ENCODE data around the gene NRP1.

NRP1 gene

DNA sequence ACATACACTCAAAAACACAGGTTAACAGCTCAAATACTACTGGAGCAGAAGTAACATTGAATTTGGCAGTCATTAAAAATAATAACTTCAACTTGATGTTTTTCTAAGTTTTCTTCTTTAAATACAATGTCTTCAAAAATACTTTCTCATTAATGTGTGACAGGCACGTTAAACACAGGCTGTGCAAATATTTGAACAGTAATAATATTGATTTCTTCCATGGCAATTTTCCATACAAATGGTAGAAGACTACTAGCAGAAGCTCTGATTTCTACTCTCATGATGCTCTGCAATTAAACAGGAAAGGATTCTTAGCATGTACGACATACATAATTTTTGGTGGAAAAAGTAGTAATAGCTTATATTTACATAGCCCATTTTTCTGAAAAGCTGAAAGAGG, 47.4 kb downstream of the NRP1 start:
- Histone ChIP-seq H3K27me3 (ENCODE audit: control insufficient read depth in 3 of 3, insufficient read depth in 3 of 3, low read depth in 1 of 3, low read length in 3 of 3) (no peaks in the 10 kb centered on the region), H3K14ac (ENCODE audit: low read length) (no peak overlapping the region), H2BK5ac (ENCODE audit: low read length) (no peak overlapping the region), H3K23ac (ENCODE audit: low read depth, low read length, poor library complexity) (no peak overlapping the region), H3K4ac (ENCODE audit: low read length) (no peak overlapping the region), H3K4me3 (ENCODE audit: low read length in 2 of 2) (no peak overlapping the region), H3K9ac (ENCODE audit: low read depth, low read length, poor library complexity) (no peak overlapping the region), H3K79me1 (ENCODE audit: low read depth, low read length) (peaks cover 2% of the 10 kb centered on the region), H3K9me3 (replicated peaks in 1 of 2; ENCODE audit: control insufficient read depth in 2 of 2, insufficient read depth in 1 of 2, low read depth in 1 of 2, low read length in 2 of 2) (no peaks in the 10 kb centered on the region), H3K36me3 (replicated peaks in 1 of 2; ENCODE audit: control insufficient read depth in 2 of 2, insufficient read depth in 2 of 2, low read length in 2 of 2) (peaks cover 0 to 41% of the 10 kb centered on the region in 2 donors), H2BK12ac (ENCODE audit: low read length) (no peak overlapping the region), H2AK5ac (ENCODE audit: low read depth, low read length) (no peak overlapping the region), H2AFZ (ENCODE audit: low read length) (no peak overlapping the region), H2BK120ac (ENCODE audit: low read depth, low read length) (no peak overlapping the region), H4K91ac (ENCODE audit: low read depth, low read length, poor library complexity) (no peak overlapping the region), H3K4me1 (ENCODE audit: control insufficient read depth in 2 of 2, insufficient read depth in 1 of 2, low read depth in 1 of 2, low read length in 2 of 2) (peaks cover 5 to 16% of the 10 kb centered on the region in 2 donors), H3K4me2 (ENCODE audit: insufficient read depth, low read length, poor library complexity, severe bottlenecking) (no peak overlapping the region), H2BK15ac (ENCODE audit: low read length) (no peak overlapping the region), H4K8ac (ENCODE audit: low read depth, low read length) (no peak overlapping the region), H3K27ac (replicated peaks; ENCODE audit: low read length) (no peak overlapping the region), H3K18ac (ENCODE audit: low read length) (no peak overlapping the region)
- no peak for DNase-seq (ENCODE audit: low spot score)
- WGBS, 2 donors (ENCODE audit: extremely low coverage in 2 of 2, insufficient read length in 2 of 2, insufficient replicate concordance in 1 of 2) = no CpG with 5 or more reads among the region's 2 CpGs

DNA sequence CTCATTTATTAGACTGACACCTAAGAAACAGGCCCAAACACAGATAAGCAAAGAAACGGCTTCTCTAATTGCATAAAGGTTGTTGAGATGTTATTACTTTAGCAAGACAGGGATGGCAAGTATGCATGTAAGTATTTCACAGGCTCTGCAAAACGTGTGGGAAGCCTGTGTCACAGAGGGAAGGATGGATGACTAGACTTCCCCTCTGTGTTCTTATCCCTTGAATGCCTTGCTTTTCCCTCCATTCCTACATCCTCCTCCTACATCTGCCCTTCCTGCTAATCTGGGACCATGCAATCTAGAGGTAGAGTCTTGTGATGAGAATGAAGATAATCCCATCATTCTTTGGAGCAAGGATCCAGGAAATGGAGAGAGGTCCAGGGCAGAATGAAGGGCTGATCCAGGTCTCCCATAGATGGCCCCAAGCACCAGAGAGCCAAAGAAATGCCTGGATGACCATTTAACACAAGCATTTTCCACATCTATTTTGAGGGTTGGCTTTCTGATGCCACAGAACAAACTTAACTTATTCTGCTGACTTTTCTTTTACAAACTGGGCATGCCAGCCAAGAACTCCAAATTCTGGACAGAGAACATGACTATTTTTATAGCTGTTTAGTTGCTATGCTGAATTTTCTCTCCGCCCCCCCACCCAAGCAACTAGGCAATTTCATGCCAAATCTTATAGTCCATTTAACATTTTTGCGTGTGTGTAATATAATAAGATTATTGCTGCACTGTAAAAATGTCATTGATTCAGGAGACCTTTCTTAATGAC, 48.1 kb downstream of the NRP1 start:
- no peak overlapping the region for H2BK15ac ChIP-seq (ENCODE audit: low read length)
- no peak overlapping the region for H3K4me2 ChIP-seq (ENCODE audit: insufficient read depth, low read length, poor library complexity, severe bottlenecking)
- no peak overlapping the region for H3K4ac ChIP-seq (ENCODE audit: low read length)
- no peak overlapping the region for H2BK120ac ChIP-seq (ENCODE audit: low read depth, low read length)
- H4K8ac ChIP-seq (ENCODE audit: low read depth, low read length) = no peak overlapping the region
- H3K9ac ChIP-seq (ENCODE audit: low read depth, low read length, poor library complexity) = no peak overlapping the region
- H3K23ac ChIP-seq (ENCODE audit: low read depth, low read length, poor library complexity) = no peak overlapping the region
- no CpG with 5 or more reads among the region's 4 CpGs for WGBS, 2 donors (ENCODE audit: extremely low coverage in 2 of 2, insufficient read length in 2 of 2, insufficient replicate concordance in 1 of 2)
- peaks cover 5 to 15% of the 10 kb centered on the region in 2 donors for H3K4me1 ChIP-seq (ENCODE audit: control insufficient read depth in 2 of 2, insufficient read depth in 1 of 2, low read depth in 1 of 2, low read length in 2 of 2)
- no peak overlapping the region for H2AFZ ChIP-seq (ENCODE audit: low read length)
- H3K27me3 ChIP-seq (ENCODE audit: control insufficient read depth in 3 of 3, insufficient read depth in 3 of 3, low read depth in 1 of 3, low read length in 3 of 3) = no peaks in the 10 kb centered on the region
- peaks cover 2% of the 10 kb centered on the region for H3K79me1 ChIP-seq (ENCODE audit: low read depth, low read length)
- no peak for DNase-seq (ENCODE audit: low spot score)
- H3K18ac ChIP-seq (ENCODE audit: low read length) = no peak overlapping the region
- H3K36me3 ChIP-seq (replicated peaks in 1 of 2; ENCODE audit: control insufficient read depth in 2 of 2, insufficient read depth in 2 of 2, low read length in 2 of 2) = peaks cover 0 to 45% of the 10 kb centered on the region in 2 donors
- H4K91ac ChIP-seq (ENCODE audit: low read depth, low read length, poor library complexity) = no peak overlapping the region
- H2BK5ac ChIP-seq (ENCODE audit: low read length) = no peak overlapping the region
- H3K27ac ChIP-seq (replicated peaks; ENCODE audit: low read length) = no peak overlapping the region
- no peak overlapping the region for H2AK5ac ChIP-seq (ENCODE audit: low read depth, low read length)
- H3K14ac ChIP-seq (ENCODE audit: low read length) = no peak overlapping the region
- no peak overlapping the region for H2BK12ac ChIP-seq (ENCODE audit: low read length)
- no peak overlapping the region for H3K4me3 ChIP-seq (ENCODE audit: low read length in 2 of 2)
- H3K9me3 ChIP-seq (replicated peaks in 1 of 2; ENCODE audit: control insufficient read depth in 2 of 2, insufficient read depth in 1 of 2, low read depth in 1 of 2, low read length in 2 of 2) = no peaks in the 10 kb centered on the region

DNA sequence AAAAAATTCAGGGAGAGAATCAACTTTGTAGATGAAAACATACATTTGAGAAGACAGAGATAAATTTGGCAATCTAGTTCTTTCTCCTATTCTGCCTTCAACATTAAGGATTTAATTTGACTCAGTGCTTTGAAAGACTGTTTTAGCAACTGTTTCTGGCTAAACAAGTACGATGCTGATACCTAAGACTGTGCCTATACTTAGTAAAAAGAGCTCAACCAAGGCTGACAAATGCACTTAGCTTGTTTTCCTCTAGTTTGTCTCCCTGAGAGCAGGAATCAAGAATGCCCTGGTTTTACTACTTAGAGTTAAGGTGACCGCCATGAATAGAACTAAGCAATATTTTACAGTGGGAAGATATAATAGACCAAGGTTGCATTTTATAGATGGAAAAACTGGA, 49.5 kb downstream of the NRP1 start:
- Histone ChIP-seq H3K79me1 (ENCODE audit: low read depth, low read length) (peaks cover 2% of the 10 kb centered on the region), H4K8ac (ENCODE audit: low read depth, low read length) (no peak overlapping the region), H3K23ac (ENCODE audit: low read depth, low read length, poor library complexity) (no peak overlapping the region), H3K18ac (ENCODE audit: low read length) (no peak overlapping the region), H2BK120ac (ENCODE audit: low read depth, low read length) (no peak overlapping the region), H3K27ac (replicated peaks; ENCODE audit: low read length) (no peak overlapping the region), H3K4me1 (ENCODE audit: control insufficient read depth in 2 of 2, insufficient read depth in 1 of 2, low read depth in 1 of 2, low read length in 2 of 2) (peaks cover 0 to 6% of the 10 kb centered on the region in 2 donors), H2BK15ac (ENCODE audit: low read length) (no peak overlapping the region), H4K91ac (ENCODE audit: low read depth, low read length, poor library complexity) (no peak overlapping the region), H3K4me2 (ENCODE audit: insufficient read depth, low read length, poor library complexity, severe bottlenecking) (no peak overlapping the region), H2BK5ac (ENCODE audit: low read length) (no peak overlapping the region), H2AFZ (ENCODE audit: low read length) (no peak overlapping the region), H3K4ac (ENCODE audit: low read length) (no peak overlapping the region), H3K14ac (ENCODE audit: low read length) (no peak overlapping the region), H3K27me3 (ENCODE audit: control insufficient read depth in 3 of 3, insufficient read depth in 3 of 3, low read depth in 1 of 3, low read length in 3 of 3) (no peaks in the 10 kb centered on the region), H3K9me3 (replicated peaks in 1 of 2; ENCODE audit: control insufficient read depth in 2 of 2, insufficient read depth in 1 of 2, low read depth in 1 of 2, low read length in 2 of 2) (no peaks in the 10 kb centered on the region), H2BK12ac (ENCODE audit: low read length) (no peak overlapping the region), H3K4me3 (ENCODE audit: low read length in 2 of 2) (no peak overlapping the region), H3K9ac (ENCODE audit: low read depth, low read length, poor library complexity) (no peak overlapping the region), H2AK5ac (ENCODE audit: low read depth, low read length) (no peak overlapping the region), H3K36me3 (replicated peaks in 1 of 2; ENCODE audit: control insufficient read depth in 2 of 2, insufficient read depth in 2 of 2, low read length in 2 of 2) (peaks cover 0 to 58% of the 10 kb centered on the region in 2 donors)
- no peak for DNase-seq (ENCODE audit: low spot score)
- no CpG with 5 or more reads among the region's 2 CpGs for WGBS, 2 donors (ENCODE audit: extremely low coverage in 2 of 2, insufficient read length in 2 of 2, insufficient replicate concordance in 1 of 2)

DNA sequence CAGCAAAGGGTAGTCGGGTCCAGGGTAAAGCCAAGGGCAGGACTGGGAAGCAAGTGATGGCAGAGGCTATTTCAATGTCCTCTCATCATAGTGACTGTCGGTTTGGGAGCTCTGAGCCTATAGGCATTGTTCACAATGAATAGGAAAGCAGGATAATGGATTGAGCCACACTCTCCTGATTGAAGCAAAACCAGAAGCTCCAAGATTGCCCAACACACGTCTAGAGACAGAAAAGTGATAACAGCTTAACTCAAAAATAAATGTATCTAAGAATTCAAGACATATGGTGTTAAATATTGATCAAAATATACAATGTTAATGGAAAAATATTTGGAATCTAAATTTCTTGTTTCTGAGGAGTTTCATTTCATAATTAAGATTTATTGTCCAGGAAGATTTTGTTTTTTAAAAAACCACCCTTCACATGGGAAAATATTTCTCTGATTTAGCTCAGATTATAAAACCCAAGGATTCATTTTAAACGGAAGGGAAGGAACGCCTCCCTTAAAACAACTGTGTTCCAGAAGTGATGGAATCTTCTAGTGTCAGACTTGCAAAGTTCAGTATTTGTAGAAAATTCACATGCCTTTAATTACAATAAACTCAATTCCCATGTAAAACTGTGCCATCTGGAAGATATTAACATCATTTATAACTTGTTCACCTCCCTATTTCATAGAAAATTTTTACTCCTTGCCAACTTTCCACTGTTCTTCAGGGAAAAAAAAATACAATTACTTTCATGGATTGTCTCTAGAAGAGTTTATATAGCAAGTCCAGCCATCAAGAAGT, 54.5 kb downstream of the NRP1 start:
- Histone ChIP-seq H3K23ac (ENCODE audit: low read depth, low read length, poor library complexity) (no peak overlapping the region), H3K9me3 (replicated peaks in 1 of 2; ENCODE audit: control insufficient read depth in 2 of 2, insufficient read depth in 1 of 2, low read depth in 1 of 2, low read length in 2 of 2) (no peaks in the 10 kb centered on the region), H2BK12ac (ENCODE audit: low read length) (no peak overlapping the region), H2AFZ (ENCODE audit: low read length) (no peak overlapping the region), H3K14ac (ENCODE audit: low read length) (no peak overlapping the region), H3K18ac (ENCODE audit: low read length) (no peak overlapping the region), H4K91ac (ENCODE audit: low read depth, low read length, poor library complexity) (no peak overlapping the region), H3K27me3 (ENCODE audit: control insufficient read depth in 3 of 3, insufficient read depth in 3 of 3, low read depth in 1 of 3, low read length in 3 of 3) (no peaks in the 10 kb centered on the region), H3K4me1 (ENCODE audit: control insufficient read depth in 2 of 2, insufficient read depth in 1 of 2, low read depth in 1 of 2, low read length in 2 of 2) (peaks cover 4 to 8% of the 10 kb centered on the region in 2 donors), H2AK5ac (ENCODE audit: low read depth, low read length) (no peak overlapping the region), H4K8ac (ENCODE audit: low read depth, low read length) (no peak overlapping the region), H3K4me2 (ENCODE audit: insufficient read depth, low read length, poor library complexity, severe bottlenecking) (no peak overlapping the region), H2BK5ac (ENCODE audit: low read length) (no peak overlapping the region), H3K27ac (replicated peaks; ENCODE audit: low read length) (no peak overlapping the region), H2BK15ac (ENCODE audit: low read length) (no peak overlapping the region), H3K79me1 (ENCODE audit: low read depth, low read length) (no peaks in the 10 kb centered on the region), H2BK120ac (ENCODE audit: low read depth, low read length) (no peak overlapping the region), H3K4ac (ENCODE audit: low read length) (no peak overlapping the region), H3K9ac (ENCODE audit: low read depth, low read length, poor library complexity) (no peak overlapping the region), H3K36me3 (replicated peaks in 1 of 2; ENCODE audit: control insufficient read depth in 2 of 2, insufficient read depth in 2 of 2, low read length in 2 of 2) (peaks cover 0 to 78% of the 10 kb centered on the region in 2 donors), H3K4me3 (ENCODE audit: low read length in 2 of 2) (no peak overlapping the region)
- DNase-seq (ENCODE audit: low spot score) = no peak
- WGBS, 2 donors (ENCODE audit: extremely low coverage in 2 of 2, insufficient read length in 2 of 2, insufficient replicate concordance in 1 of 2) = no CpG with 5 or more reads among the region's 5 CpGs

Measured in neuronal stem cell (in vitro differentiated cells).